HS-27A (cell line): ENCODE measurements around the gene RAB13.

Experiments used
- DNase-seq: peaks from one replicate; pipeline ENCODE4 v3.0.0-alpha.2; 2012; ENCODE audit warnings: low read depth, missing footprints

The RAB13 gene

DNA sequence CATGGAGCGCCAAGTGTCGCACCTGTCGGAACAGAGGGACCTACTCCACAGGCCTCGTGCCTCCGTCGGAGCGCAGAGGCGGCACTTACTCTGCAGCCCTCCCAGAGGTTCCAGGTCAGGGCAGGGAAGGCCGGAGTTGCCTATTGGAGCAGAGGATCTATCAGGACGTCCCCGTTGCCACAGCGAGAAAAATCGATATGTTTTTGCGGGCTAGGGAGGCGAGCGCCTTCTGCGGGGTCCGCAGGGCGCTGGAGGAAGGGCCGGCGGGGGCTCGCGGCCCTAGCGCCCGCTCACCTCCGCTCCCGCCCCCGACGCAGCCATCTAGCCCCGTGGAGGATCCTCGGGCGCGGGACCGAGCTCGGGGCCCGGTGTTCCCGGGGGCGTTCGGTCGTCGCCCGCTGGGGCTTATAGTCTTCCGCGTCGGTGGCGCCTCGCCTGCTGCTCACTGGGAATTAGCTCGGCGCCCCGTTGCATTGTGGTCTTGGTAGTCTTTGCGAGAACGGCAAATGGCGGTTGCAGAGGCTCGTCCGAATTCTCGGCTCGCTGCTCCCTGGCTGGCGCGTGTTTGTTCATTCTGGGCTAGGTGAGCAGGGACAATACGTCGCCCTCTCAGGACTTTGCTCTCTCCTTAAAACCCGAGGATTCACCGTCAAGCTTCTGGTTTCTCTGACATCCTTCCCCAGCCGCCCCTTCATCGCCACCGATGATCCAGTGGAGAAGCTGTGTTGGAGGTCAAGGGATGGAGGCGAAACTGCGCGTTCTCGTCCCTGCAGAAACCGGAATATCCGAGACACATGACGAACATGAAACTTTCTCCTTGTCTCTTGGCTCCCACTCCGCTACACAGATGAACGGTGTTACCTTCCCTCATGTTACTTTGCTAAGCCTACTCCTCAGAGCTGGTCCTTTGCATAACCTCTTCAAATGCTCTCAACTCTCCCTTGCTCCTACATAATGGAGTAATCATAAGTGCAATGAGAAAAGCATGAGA lies 8.6 kb downstream of the RAB13 start, which contains the start of gene JTB:
Gene JTB (minus strand): TSS at position 425 of the 991 bp plus-strand sequence. CDS start 422 bp downstream, at position 3.
- DNase-seq: peak; percentile 47

DNA sequence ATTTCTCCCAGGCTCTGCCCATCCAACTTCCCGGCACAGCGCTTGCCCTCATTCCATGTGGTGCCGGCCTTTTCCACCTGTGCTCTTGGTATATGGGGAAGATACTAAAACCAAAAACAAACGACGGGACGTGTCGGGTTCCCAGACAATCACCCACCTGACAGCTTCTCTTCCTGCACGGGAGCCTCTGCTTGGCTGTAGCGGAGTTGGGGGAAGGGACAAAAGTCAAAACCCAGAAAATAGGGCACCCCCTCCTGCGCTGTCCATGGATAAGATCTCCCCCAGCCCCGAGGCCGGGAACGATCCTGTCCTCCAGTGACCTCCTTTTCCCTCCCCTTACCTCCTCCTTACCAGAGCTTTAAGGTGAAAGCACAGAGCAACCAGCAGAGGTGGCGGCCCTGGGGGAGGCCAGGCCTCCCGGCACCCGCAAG lies 9.3 kb downstream of the RAB13 start:
- DNase-seq: no peak

DNA sequence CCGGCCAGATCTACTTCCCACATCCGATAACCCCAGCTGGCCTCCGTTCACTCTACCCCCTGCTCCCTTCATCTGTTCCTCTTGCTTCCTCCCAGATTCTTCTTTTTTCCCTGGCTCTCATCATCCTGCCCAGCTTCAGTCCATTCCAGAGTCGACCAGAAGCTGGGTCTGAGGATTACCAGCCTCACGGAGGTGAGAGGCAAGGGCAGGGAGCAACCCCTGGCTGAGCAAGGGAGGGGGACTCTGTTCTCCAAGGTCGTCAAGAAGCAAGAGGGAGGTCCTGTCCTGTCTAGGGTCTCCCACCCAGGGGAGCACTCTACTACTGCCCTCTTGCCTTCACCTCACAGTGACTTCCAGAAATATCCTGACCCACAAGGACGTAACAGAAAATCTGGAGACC lies 12.6 kb downstream of the RAB13 start:
- no peak for DNase-seq

DNA sequence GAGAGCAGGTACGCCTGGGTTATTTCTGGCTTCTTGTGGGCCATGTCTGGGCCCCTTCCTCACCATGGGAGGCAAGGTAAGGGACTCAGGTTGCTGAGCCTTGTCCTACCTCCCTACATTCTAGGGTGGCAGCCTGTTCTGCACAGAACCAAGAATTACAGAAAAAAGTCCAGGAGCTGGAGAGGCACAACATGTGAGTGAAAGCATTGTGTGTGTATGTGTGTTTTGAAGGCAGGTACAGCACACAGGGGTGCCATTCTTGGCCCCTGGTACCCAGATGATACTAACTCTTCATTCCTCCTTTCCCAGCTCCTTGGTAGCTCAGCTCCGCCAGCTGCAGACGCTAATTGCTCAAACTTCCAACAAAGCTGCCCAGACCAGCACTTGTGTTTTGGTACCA lies 13.1 kb downstream of the RAB13 start:
- DNase-seq: no peak

DNA sequence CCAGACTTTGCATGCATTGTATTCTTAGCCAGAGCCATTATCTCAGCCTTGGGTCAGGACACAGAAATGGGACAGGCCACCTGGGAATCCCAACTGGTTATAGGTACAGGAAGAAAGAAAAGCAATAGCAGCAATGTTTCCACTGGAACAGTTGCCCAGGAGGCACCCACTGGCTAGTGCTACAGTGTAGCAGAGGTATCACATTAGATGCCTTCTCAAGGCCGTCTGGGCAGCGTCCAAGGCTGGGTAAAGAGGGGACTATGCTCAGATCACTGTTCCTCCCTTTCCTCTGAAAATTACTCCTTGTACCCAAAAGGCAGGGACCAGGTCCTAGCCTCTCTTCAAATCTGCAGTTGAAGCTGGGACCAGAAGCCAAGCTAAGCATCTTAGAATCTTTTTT lies 15.8 kb downstream of the RAB13 start:
- DNase-seq: no peak

DNA sequence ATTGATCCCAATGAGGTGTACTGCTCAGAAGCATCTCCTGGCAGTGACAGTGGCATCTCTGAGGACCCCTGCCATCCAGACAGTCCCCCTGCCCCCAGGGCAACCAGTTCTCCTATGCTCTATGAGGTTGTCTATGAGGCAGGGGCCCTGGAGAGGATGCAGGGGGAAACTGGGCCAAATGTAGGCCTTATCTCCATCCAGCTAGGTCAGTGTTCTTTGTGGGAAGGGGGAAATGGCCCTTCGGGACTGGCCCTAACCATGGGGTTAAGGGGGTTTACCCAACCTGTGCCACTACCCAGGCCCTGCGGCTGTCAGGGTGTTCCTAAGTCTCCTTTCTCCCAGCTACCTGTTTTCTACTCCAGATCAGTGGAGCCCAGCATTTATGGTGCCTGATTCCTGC lies 17.2 kb downstream of the RAB13 start:
- DNase-seq: no peak

DNA sequence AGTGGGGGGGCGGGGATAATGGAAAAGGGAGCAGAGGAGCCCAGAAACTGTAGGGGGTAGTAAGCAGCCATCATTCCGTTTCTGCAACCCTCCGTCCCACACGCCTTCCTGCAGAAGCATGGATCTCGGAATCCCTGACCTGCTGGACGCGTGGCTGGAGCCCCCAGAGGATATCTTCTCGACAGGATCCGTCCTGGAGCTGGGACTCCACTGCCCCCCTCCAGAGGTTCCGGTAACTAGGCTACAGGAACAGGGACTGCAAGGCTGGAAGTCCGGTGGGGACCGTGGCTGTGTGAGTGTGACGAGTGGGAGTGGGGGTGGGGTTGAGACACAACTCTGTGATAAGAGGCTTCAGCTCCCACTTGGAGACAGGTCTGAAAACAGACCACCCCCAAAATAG lies 17.7 kb downstream of the RAB13 start:
- DNase-seq: no peak

DNA sequence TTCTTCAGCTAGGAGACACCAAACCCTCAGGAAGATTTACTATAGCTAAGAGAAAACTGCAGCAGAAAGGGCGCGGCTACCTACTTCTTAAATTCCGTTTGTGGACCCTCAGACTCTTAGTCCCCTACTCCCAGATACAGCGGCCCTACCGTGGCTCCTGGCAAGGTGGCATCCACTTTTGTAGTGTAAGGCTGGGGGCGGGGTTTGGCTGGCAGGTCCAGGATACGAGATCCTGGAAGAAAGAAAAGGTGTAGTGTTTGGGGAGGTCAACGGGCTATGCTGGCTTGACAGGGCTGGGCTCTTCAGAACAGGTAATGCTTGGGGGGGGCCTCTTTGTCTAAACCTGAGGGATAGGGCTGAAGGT lies 18.2 kb downstream of the RAB13 start:
- no peak for DNase-seq

DNA sequence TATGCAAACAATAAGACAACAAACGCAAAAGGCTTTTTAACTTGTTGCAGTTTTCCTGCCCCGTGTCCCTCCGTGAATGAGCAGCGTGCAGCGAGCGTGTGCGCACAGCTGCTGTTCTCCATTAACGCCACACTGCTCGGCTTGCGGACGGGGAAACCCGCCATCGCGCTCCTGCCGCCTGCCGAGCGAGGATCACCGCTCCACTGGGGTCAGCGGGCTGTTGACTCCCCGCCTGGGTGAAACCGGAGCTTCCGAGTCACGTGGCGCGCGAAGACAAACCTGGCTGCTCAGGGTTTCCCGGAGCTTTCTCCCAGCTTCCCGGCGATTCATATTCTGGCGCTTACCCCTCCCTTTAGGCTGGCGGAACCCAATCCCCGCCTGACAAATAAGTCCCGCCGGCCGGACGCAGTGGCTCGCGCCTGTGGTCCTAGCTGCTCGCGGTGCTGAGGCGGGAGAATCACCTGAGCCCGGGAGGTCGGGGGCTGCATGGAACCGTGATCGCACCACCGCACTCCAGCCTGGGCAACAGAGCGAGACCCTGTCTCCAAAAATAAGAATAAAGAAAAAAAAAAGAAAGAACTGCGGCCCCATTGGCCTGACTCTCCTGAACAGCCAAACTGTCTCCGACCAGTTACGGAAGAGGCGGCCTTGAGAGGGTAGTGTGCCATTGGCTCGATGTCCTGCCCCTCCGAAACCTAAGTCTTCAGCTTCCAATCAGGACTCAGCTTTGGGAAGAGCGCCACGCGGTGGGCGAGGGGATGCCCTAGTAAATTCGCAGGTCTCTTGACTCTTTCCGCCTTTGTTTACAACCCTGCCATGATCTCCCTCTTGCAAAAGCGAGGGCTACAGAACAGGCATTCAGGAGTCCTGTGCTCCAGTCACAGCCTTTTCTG lies 18.8 kb downstream of the RAB13 start, which contains the start of gene CREB3L4:
Gene CREB3L4 (plus strand): TSS at position 796 of the 893 bp plus-strand sequence. CDS start 624 bp downstream, outside the sequence.
- DNase-seq: peak; percentile 90

DNA sequence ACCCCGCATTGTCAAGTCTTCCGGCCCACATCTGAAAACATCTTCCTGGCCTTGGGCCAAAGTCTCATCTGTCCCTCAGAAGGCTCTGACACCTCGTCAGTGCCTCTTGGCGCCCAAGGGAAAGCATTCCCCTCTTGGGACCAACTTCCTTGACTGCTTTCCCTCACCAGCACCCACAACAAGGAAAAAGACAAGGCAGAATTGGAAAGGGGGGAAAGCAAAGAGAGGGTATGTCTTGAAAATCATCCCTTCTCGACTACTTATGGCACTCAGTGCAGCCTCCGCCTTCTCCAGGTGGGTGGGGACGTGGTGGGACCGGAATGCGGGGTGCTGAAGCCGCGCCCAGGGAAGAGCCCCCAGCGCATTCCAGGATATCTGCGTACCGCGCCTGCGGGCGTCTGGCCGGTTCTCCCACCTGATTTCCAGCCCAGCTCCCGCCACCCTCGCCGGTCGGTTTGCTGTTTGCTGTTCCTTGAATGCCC lies 22.2 kb downstream of the RAB13 start:
- peak; percentile 45 for DNase-seq

DNA sequence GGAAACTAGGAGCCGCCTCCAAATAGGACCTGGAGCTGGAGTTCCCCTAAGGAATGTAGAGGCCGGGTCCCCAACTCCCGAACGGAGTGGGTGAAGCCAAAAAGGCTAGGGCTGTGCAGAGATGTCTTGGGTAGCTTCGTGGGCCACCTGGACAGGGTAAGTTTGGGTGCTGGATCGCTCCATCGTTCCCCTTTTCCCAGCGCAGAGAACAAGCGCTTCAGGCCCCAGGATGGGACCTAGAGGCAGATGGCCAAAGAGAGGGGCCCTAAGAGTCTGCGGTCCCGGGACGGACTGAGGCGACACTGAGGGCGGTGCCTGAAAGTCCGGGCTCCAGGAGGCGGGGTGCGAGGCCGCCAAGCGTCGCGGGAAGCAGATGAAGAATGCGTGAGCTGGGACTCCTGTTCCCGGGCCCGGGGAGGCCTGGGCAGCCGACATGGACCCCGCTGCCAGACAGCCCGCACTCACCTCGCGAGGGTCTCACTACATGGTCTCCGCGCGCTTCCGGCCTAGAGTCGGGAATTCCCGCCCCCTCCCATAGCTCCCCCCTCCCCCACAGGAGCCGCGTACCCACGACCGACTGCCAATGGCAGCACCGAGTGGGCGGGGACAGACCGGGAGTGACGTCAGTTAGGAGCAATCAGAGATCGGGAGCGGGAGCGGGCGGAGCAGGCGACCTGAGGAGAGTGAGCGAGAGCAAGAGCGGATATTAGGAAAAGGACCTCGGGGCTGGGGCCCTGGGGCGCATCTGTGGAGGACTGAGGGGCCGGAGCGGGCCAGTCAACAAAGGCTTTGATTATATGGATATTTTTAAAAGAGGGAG lies 22.9 kb downstream of the RAB13 start, which contains the start of gene SLC39A1:
Gene SLC39A1 (minus strand): TSS at position 508 of the 820 bp plus-strand sequence. CDS start 822 bp downstream, outside the sequence.
- DNase-seq: peak; percentile 88

DNA sequence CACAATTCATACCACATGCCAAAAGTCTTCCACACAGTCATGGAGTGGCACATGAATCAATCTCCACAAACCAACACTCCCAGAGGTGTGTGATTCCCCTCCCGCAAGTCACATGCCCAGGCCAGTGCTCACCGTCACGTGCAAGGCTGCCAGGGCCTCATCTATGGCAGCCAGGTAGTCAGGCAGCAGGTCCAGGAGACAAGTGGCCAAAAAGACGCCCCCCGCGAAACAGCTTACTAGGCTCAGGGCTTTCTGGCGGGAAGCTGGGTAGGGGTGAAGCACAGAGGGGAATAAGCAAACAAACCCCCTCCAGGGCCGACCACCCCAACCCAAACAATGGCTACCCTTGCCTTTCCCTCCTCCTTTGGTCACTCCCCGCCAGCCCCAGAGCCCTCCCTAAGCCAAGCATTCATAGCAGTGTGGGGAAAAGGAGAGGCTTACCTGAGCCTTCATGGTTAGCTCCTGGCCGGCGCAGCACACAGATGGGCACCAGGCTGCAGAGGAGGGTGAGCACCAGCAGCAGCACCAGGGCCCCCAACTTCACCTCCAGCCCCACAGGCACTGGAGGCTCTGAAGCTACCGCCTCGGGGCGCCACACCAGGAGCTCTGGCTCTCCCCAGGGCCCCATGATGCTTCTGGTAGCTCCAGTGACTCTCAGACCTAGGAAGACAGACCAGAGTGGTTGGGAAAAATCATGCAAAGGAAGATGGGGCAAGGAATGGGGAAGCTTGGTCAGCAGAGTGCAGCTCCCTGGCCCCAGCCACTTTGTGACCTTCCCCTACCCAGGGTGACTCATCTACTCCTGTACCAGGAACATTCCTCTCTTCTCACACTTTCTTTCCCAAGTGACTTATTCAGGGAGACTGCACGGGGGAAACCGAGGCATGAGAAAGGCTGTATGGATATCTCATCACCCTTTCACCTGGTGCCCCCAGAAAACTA lies 23.8 kb downstream of the RAB13 start:
- DNase-seq: no peak

DNA sequence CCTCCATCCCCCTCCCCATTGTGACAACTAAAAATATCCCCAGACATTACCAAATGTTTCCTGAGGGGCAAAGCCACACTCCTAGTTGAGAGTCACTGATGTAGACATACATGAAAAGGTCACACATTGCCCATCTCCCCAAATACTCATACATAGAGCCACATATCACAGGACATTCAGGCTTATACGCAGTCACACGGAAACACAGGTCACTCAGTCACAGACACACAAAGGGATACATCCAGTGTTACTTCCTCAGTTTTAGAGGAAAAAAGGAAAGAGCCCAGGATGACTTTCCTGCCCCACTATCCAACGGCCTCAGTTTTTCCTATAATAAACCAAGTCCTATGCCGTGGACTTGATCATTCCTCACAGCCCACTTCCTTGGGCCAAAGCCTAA lies 24.7 kb downstream of the RAB13 start:
- DNase-seq: no peak

DNA sequence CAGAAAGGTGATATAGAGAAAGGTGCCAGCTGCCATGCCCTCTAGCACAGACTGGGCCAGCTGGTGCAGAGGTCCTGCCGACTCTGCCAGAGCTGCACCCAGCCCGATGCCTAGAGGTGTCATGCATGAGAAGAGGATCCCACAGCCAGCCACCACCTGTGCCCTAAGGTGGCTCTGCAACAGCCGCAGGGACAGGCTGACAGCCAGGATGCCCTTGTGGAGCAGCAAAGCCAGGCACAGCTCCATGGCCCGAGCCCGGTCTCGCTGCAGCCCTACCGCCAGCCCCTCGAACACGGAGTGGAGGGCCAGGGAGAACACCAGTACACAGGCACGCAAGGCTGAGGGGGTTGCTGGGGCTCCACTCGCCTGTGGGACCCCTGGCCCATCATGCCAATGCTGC lies 25.9 kb downstream of the RAB13 start:
- no peak for DNase-seq

DNA sequence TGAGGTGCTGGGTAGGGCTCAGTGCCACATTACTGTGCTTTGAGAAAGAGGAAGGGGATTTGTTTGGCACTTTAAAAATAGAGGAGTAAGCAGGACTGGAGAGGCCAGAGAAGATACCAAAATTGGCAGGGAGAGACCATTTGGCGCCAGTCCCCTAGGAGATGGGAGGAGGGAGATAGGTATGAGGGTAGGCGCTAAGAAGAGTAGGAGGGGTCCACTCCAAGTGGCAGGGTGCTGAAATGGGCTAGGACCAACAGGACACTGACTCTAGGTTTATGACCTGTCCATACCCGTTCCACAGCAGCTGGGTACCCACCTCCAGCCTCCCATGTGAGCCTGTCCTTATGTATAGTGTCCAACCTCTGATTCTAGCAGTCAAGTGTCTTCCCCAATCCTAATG lies 26.7 kb downstream of the RAB13 start:
- no peak for DNase-seq

DNA sequence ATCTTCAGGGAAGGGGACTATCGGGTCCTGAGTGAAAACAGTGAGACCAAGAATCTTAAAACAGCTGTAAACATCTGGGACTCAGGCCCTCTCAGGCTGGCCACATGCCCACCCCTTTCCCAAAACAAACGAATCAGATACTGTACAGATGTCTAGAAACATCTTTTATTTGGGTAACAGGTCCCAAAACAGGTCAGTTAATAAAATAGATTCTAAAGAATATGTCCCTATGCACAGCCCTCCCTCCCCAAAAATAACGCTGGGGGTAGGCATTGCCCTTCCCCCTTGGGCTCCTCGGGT lies 27.2 kb downstream of the RAB13 start:
- DNase-seq: no peak

DNA sequence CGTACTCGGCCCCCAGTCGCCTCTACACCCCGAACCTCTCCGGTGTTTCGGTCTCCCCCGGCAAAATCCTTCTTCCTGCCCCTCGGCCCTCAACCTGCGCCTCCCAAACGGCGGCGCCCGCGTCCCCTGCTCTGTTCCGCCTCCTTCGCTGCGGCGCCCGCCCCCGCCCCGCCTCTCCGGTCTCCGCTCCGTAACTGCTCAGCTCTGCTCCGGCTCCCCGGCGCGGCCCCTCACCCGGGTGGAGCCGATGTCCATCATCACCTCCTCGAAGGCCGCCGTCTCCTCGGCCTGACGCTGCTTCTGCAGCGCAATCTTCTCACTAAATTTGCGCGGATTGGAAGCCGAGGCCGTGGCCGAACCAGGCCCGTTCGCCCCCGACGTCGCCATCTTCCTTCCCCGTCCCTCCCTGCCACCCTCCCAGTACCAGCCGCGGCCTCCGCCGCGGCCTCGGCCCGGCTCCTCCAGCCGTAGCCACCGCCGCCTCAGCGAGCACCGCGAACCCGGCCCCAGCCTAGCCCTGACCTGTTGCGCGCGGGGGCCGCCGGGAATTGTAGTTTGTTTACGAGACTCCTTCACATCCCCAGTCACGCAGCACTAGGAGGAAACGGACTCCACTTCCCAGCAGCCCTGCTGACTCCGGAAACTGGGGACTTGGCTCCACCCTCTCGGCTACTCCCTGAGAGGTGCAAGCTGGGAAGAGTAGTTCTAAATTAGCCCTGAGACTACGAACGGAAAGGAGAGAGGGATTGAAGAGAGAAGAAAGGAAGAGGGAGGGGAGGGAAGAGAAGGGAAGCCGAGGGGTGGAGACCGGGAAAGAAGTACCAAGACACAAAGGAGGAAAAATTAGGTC lies 27.8 kb downstream of the RAB13 start, which contains the start of gene CRTC2:
Gene CRTC2 (minus strand): TSS at position 502 of the 850 bp plus-strand sequence. CDS start 115 bp downstream, at position 387.
- peak; percentile 85 for DNase-seq

DNA sequence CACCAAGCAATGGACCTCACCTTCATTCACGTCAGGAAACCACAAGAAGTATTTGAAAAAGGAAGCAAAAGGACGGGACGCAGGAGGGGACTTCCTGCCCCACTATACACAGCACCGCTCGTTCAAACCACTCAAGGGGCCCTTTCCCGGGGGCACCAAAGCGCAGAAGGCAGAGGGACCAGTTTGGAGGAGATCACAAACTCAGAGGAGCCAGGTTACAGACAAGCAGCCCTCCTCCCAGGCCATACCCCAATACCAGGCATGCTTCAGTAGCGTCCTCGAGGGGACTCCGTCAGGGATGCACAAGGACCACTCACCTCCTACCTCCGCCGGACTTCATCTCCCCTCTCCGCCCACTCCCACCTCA lies 28.4 kb downstream of the RAB13 start:
- DNase-seq: no peak

DNA sequence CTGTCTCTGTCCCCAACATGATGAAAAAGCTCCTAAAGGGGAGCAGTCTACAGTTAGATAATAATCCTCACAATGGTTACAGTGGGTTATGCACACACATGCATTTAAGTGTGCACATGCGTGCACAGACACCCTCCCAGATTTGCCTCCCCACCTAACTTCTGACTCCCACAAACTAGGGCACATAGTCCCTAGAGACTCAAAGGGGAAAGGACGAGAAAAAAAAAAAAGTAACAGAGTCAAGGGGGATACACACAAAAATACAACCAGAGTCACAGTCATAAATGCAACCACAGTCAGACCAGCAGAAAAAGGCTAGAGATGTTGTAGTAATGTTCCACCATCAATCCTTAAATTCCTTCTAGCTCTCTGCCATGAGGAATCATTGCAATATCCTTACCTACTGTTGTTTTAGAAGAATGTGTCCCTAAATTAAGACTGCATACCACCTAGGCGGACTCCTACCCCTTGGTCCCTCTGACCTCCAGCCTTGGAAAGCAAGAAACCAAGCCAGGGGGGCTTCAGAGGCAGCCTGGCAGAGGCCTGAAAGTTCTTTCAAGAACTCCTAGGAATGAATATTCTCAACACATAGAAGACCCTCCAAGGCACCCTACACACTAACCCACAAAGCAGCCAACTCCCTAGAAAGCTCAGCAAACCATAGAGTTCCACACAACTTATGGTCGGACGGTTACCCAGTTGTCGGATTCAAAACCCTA lies 29.0 kb downstream of the RAB13 start:
- no peak for DNase-seq
